Sigmoid colon (tissue), 3 donors: ENCODE data around the gene FRMPD4.

Source experiments
- CTCF ChIP-seq, 4 experiments: fragments of 450-650 bp in 3 of 4; fragments of 200-600 bp in 1 of 4; IDR thresholded peaks; one replicate each; pipeline ENCODE4 v1.5.1; 2016 to 2019; ENCODE audit warnings: antibody characterized with exemption in 4 of 4, mild to moderate bottlenecking in 3 of 4, moderate library complexity in 2 of 4
- POLR2A ChIP-seq, 2 donors: fragments of 450-650 bp; IDR thresholded peaks; one replicate each; pipeline ENCODE4 v1.6.1; 2016; ENCODE audit warnings: antibody characterized with exemption in 2 of 2, mild to moderate bottlenecking in 2 of 2, moderate library complexity in 2 of 2

DNA sequence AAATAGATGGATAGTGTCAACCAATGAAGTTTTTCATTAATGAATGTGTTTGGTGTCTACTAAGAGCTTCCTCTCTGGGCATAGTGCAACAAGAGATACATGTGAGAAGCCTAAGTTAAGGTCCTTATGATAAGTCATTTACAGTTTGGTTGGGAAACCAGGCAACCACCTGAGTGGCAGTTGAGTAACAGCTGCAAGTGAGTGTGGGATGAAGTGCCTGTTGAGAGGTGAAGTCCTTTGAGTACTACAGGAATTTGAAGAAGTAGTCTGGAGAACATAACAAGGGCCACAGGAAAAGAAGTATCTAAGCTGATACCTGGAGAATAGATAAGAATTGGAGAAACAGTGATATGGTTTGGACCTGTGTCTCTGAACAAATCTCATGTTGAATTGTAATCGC, 48.5 kb upstream of the FRMPD4 start:
- TF ChIP-seq CTCF (IDR thresholded peaks at IDR 0.05) (no peak), POLR2A (IDR thresholded peaks at IDR 0.05) (no peak)
